ENCODE measurements around the gene FOXD4L6.
"Not testable (repeated sequence)": the region's sequence is repeated elsewhere in the genome, so short reads cannot be mapped to it uniquely, and the experiment has no call there.

FOXD4L6 gene

GRCh38 chr9:41098759-41099158 lies 29.7 kb downstream of the FOXD4L6 start:
- not testable (repeated sequence) for DNase-seq

GRCh38 chr9:41095060-41095459 lies 33.4 kb downstream of the FOXD4L6 start:
- not testable (repeated sequence) for DNase-seq

- DNase-seq: not testable (repeated sequence)
Observed at GRCh38 chr9:41094010-41094773, 34.3 kb downstream of the FOXD4L6 start.

- not testable (repeated sequence) for DNase-seq
Observed at GRCh38 chr9:41090922-41091321, 37.6 kb downstream of the FOXD4L6 start.

GRCh38 chr9:41090386-41090785 lies 38.1 kb downstream of the FOXD4L6 start:
- not testable (repeated sequence) for DNase-seq

GRCh38 chr9:41088450-41089059 lies 39.9 kb downstream of the FOXD4L6 start:
- DNase-seq: not testable (repeated sequence)

GRCh38 chr9:41087929-41088328 lies 40.6 kb downstream of the FOXD4L6 start:
- DNase-seq: not testable (repeated sequence)

GRCh38 chr9:41087157-41087780 lies 41.2 kb downstream of the FOXD4L6 start:
- DNase-seq: not testable (repeated sequence)

- not testable (repeated sequence) for DNase-seq
Observed at GRCh38 chr9:41086685-41087084, 41.8 kb downstream of the FOXD4L6 start.

- DNase-seq: not testable (repeated sequence)
Observed at GRCh38 chr9:41086215-41086614, 42.3 kb downstream of the FOXD4L6 start.

GRCh38 chr9:41082358-41082757 lies 46.1 kb downstream of the FOXD4L6 start:
- DNase-seq: not testable (repeated sequence)

GRCh38 chr9:41079464-41079863 lies 49.0 kb downstream of the FOXD4L6 start:
- not testable (repeated sequence) for DNase-seq

GRCh38 chr9:41077586-41077985 lies 50.9 kb downstream of the FOXD4L6 start:
- not testable (repeated sequence) for DNase-seq
